ENCODE data around the gene TOGARAM2. TPM values are rescaled to one million over a fixed set of nuclear protein-coding genes. Genes with fewer than 3 reads are reported as not detected.

The TOGARAM2 gene
- total and polyA plus RNA-seq, 2 of the 8 experiments (the other 6 are each of a cell fraction or from before 2014, with no cell fraction given), result 0.42 to 1.4 TPM

DNA sequence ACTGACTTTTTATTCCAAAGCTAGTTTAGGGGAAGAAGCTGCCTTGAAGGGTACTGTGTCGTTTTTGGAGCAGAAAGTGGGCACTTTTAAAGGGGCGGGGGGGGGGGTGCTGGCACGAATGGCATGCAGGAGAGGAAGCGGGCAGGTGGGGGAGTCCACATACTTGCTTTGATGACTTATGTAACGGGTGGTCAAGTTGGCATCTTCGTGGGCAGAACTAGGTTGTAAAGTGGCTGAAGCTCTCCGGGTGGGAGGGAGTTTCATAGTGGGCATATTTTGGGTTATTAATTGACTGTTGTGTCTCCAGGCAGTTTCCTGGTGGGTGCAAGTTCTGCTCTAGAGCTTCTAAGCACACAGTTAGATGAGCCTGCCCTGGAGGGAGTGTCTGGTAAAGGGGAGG is 73.3 kb downstream of the TOGARAM2 start:
- no peak overlapping the region for H2AFZ ChIP-seq (ENCODE audit: low read length)
- no peak overlapping the region for H2AK5ac ChIP-seq (ENCODE audit: low read depth, low read length)
- H4K5ac ChIP-seq (ENCODE audit: insufficient read length, low read depth, low read length), result no peak overlapping the region
- 96% methylated on average over 4 of the region's 7 CpGs; no CpG with 5 or more reads in 1 of the 2 experiments for WGBS, 2 experiments (ENCODE audit: extremely low coverage in 1 of 2, insufficient coverage in 1 of 2, insufficient read length in 1 of 2, insufficient replicate concordance in 2 of 2, low coverage in 1 of 2, low lambda C conversion rate in 2 of 2, missing lambda C conversion rate in 1 of 2)
- no peak overlapping the region for H3K4me3 ChIP-seq (ENCODE audit: extremely low read depth in 1 of 4, insufficient read depth in 2 of 4, low read depth in 3 of 4, low read length in 4 of 4)
- no peak overlapping the region for H3K18ac ChIP-seq (ENCODE audit: extremely low read depth, low read length)
- H3K36me3 ChIP-seq (ENCODE audit: control insufficient read depth in 2 of 4, insufficient read depth in 4 of 4, low read length in 3 of 4), result no peaks in the 10 kb centered on the region
- no peaks in the 10 kb centered on the region for H3K79me2 ChIP-seq (ENCODE audit: control insufficient read depth in 1 of 2, insufficient read depth in 2 of 2, low read length in 2 of 2)
- H3K27me3 ChIP-seq (replicated peaks in 1 of 4; ENCODE audit: control insufficient read depth in 3 of 4, extremely low read depth in 1 of 4, insufficient read depth in 3 of 4, low read length in 3 of 4), result no peaks in the 10 kb centered on the region
- FAIRE-seq (no peak), DNase-seq (ENCODE audit: low read depth in 1 of 2, low spot score in 2 of 2) (no peak)
- CTCF ChIA-PET (ENCODE audit: partially characterized antibody), result interaction anchor here (1.0 to 1.7 kb wide), 4 partner anchors 9 to 18 kb away, joined by 3 to 4 read pairs (median 4); no protein-coding TSS in a partner anchor
- no peak overlapping the region for H3K9ac ChIP-seq (replicated peaks in 1 of 4; ENCODE audit: extremely low read depth in 1 of 4, low read depth in 3 of 4, low read length in 3 of 4)
- no peak overlapping the region for H3K14ac ChIP-seq (ENCODE audit: insufficient read length)
- no peak overlapping the region for H2BK15ac ChIP-seq (ENCODE audit: low read length)
- POLR2A ChIA-PET (ENCODE audit: partially characterized antibody), result no interaction called here
- no peak overlapping the region for H2BK12ac ChIP-seq (ENCODE audit: low read depth, low read length)
- no peaks in the 10 kb centered on the region for H3K79me1 ChIP-seq (ENCODE audit: low read depth, low read length)
- H3K9me3 ChIP-seq (ENCODE audit: insufficient read depth in 2 of 2, low read depth in 1 of 2, low read length in 1 of 2), result no peaks in the 10 kb centered on the region
- no peaks in the 10 kb centered on the region for H4K20me1 ChIP-seq (replicated peaks in 1 of 2; ENCODE audit: control insufficient read depth in 1 of 2, insufficient read depth in 2 of 2, low read length in 2 of 2)
- no peak overlapping the region for H2BK20ac ChIP-seq (ENCODE audit: low read length)
- no peak overlapping the region for H2BK5ac ChIP-seq (ENCODE audit: low read depth, low read length)
- H3K27ac ChIP-seq (ENCODE audit: low read depth, low read length), result no peak overlapping the region
- no peaks in the 10 kb centered on the region for H3K23me2 ChIP-seq (ENCODE audit: low read depth, low read length)
- no peak overlapping the region for H3K56ac ChIP-seq (replicated peaks; ENCODE audit: insufficient read length, low read depth, low read length)
- no peak overlapping the region for H4K8ac ChIP-seq (ENCODE audit: extremely low read depth, insufficient read depth, low read length)
- H4K91ac ChIP-seq (replicated peaks; ENCODE audit: insufficient read length, low read length), result no peak overlapping the region
- H2BK120ac ChIP-seq (replicated peaks; ENCODE audit: low read depth, low read length), result no peak overlapping the region
- H3K4ac ChIP-seq (replicated peaks; ENCODE audit: insufficient read length, low read depth, low read length), result no peak overlapping the region
- H3K23ac ChIP-seq (ENCODE audit: insufficient read length), result no peak overlapping the region
- H3K4me2 ChIP-seq (ENCODE audit: insufficient read depth in 1 of 2, low read depth in 2 of 2, low read length in 2 of 2), result no peak overlapping the region
- peaks cover 0 to 5% (median 2%) of the 10 kb centered on the region in 4 experiments; a peak in 4 of 7 replicates for H3K4me1 ChIP-seq (replicated peaks in 1 of 4; ENCODE audit: control insufficient read depth in 3 of 4, insufficient read depth in 4 of 4, low read length in 3 of 4)
- TF ChIP-seq KDM5A (IDR thresholded peaks at IDR 0.05; ENCODE audit: low read length), result no peak
- TF ChIP-seq NRF1 (IDR thresholded peaks at IDR 0.05; ENCODE audit: low read depth, low read length), result no peak
- no peak for TF ChIP-seq RBBP5 (IDR thresholded peaks at IDR 0.05; ENCODE audit: borderline replicate concordance, low read depth, low read length)
- no peak for TF ChIP-seq BRCA1 (IDR thresholded peaks at IDR 0.05; ENCODE audit: low read depth, low read length)
- TF ChIP-seq, protein P1, sequence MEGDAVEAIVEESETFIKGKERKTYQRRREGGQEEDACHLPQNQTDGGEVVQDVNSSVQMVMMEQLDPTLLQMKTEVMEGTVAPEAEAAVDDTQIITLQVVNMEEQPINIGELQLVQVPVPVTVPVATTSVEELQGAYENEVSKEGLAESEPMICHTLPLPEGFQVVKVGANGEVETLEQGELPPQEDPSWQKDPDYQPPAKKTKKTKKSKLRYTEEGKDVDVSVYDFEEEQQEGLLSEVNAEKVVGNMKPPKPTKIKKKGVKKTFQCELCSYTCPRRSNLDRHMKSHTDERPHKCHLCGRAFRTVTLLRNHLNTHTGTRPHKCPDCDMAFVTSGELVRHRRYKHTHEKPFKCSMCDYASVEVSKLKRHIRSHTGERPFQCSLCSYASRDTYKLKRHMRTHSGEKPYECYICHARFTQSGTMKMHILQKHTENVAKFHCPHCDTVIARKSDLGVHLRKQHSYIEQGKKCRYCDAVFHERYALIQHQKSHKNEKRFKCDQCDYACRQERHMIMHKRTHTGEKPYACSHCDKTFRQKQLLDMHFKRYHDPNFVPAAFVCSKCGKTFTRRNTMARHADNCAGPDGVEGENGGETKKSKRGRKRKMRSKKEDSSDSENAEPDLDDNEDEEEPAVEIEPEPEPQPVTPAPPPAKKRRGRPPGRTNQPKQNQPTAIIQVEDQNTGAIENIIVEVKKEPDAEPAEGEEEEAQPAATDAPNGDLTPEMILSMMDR (IDR thresholded peaks at IDR 0.05; ENCODE audit: control extremely low read depth in 1 of 3, insufficient read depth in 1 of 3, low read depth in 1 of 3, low read length in 3 of 3), result no peak
- TF ChIP-seq, protein P2, sequence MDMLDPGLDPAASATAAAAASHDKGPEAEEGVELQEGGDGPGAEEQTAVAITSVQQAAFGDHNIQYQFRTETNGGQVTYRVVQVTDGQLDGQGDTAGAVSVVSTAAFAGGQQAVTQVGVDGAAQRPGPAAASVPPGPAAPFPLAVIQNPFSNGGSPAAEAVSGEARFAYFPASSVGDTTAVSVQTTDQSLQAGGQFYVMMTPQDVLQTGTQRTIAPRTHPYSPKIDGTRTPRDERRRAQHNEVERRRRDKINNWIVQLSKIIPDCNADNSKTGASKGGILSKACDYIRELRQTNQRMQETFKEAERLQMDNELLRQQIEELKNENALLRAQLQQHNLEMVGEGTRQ (IDR thresholded peaks at IDR 0.05; ENCODE audit: low read length), result no peak
- TF ChIP-seq JUND (IDR thresholded peaks at IDR 0.05; ENCODE audit: low read length), result no peak
- TF ChIP-seq TAF1 (IDR thresholded peaks at IDR 0.05; ENCODE audit: low read depth, low read length), result no peak
- TF ChIP-seq POU5F1 (IDR thresholded peaks at IDR 0.05; ENCODE audit: low read depth, low read length), result no peak
- no peak for TF ChIP-seq KDM1A (IDR thresholded peaks at IDR 0.05; ENCODE audit: borderline replicate concordance, low read length)
- no peak for TF ChIP-seq SIRT6 (IDR thresholded peaks at IDR 0.05; ENCODE audit: low read length)

Data from H1 (cell line).